ENCODE measurements around the gene LPP. TPM values are rescaled to one million over a fixed set of nuclear protein-coding genes. Genes with fewer than 3 reads are reported as not detected.
"Not testable (repeated sequence)": the region's sequence is repeated elsewhere in the genome, so short reads cannot be mapped to it uniquely, and the experiment has no call there.

LPP gene
- total RNA-seq, 4 donors from 2014 or later, result 183 to 293 (median 242) TPM

DNA sequence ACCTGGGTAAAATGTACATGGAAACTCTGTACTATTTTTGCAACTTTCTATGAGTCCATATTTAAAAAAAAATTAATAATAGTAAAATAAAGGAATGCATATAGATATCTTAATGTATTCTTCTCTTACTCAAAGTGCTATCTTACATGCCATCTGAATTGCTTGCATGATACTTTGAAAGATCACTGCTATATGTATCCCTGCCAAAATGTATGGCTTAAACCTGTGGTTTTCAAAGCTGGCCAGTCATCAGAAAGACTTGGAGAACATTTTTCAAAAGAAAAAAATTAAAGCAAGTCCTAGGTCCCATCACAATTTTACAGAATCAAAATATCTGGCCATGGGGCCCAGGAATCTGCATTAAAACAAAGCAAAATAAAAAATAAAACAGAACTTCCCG, 262.1 kb downstream of the LPP start:
- H3K4me1 ChIP-seq, result peaks cover 0 to 6% (median 4%) of the 10 kb centered on the region in 4 donors
- H3K4me3 ChIP-seq, result no peak overlapping the region
- no peak for TF ChIP-seq EP300 (IDR thresholded peaks at IDR 0.05)
- TF ChIP-seq, protein P1, sequence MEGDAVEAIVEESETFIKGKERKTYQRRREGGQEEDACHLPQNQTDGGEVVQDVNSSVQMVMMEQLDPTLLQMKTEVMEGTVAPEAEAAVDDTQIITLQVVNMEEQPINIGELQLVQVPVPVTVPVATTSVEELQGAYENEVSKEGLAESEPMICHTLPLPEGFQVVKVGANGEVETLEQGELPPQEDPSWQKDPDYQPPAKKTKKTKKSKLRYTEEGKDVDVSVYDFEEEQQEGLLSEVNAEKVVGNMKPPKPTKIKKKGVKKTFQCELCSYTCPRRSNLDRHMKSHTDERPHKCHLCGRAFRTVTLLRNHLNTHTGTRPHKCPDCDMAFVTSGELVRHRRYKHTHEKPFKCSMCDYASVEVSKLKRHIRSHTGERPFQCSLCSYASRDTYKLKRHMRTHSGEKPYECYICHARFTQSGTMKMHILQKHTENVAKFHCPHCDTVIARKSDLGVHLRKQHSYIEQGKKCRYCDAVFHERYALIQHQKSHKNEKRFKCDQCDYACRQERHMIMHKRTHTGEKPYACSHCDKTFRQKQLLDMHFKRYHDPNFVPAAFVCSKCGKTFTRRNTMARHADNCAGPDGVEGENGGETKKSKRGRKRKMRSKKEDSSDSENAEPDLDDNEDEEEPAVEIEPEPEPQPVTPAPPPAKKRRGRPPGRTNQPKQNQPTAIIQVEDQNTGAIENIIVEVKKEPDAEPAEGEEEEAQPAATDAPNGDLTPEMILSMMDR (IDR thresholded peaks at IDR 0.05), result no peak
- TF ChIP-seq POLR2A (IDR thresholded peaks at IDR 0.05), result no peak
- H3K9me3 ChIP-seq, result peaks cover 0 to 10% (median 0%) of the 10 kb centered on the region in 4 donors
- no peaks in the 10 kb centered on the region for H3K27me3 ChIP-seq
- DNase-seq (ENCODE audit: low spot score in 2 of 2), result no peak
- no peak overlapping the region for H3K27ac ChIP-seq
- WGBS, 2 donors, result 97 to 100% methylated on average over 1 of the region's 1 CpG
- no peaks in the 10 kb centered on the region for H3K36me3 ChIP-seq

DNA sequence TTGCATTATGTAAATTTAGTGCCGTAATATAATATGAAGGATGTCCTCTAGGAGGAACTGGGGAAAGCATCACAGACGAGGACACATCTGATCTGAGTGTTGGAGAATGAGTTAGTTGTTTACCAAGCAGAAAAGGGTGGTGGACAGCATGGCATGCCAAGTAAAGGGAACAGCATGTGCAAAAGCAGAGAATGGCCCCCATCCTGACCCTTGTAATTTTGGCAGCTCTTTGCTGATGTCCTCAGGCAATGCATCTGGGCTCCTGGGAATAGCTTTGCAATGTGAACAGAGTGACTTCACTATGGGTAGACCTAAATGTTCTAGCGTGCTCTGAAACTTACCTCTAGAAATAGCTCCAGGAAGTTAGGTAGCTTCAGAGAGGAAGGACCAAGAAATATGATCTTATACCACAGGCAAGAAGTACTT, 263.3 kb downstream of the LPP start:
- H3K4me1 ChIP-seq, result peaks cover 0 to 18% (median 12%) of the 10 kb centered on the region in 4 donors

DNA sequence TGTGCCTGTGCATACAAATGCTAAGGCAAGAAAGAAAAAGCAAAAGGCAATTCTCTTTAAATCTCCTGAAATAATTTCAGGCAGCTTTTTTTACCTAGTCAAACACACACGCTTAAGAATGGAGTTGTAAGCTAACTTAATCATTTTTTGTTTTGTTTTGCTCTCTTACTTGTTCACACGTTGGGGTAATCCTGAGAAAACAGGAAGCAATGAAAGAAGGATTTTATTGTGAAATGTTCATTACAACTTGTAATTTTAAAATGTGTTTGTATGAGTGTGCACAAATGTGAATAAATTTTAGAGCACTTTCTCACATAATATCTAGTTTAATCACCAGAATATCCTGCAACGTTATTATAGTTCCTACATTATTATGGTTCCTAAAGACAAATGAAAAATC, 263.8 kb downstream of the LPP start:
- Histone ChIP-seq H3K27me3 (no peaks in the 10 kb centered on the region), H3K4me3 (no peak overlapping the region), H3K4me1 (peaks cover 0 to 21% (median 12%) of the 10 kb centered on the region in 4 donors), H3K9me3 (peaks cover 0 to 10% (median 0%) of the 10 kb centered on the region in 4 donors), H3K27ac (no peak overlapping the region), H3K36me3 (no peaks in the 10 kb centered on the region)
- WGBS, 2 donors, result 85 to 88% methylated on average over 3 of the region's 3 CpGs
- TF ChIP-seq, protein P1 (IDR thresholded peaks at IDR 0.05), result no peak
- no peak for TF ChIP-seq EP300 (IDR thresholded peaks at IDR 0.05)
- TF ChIP-seq POLR2A (IDR thresholded peaks at IDR 0.05), result no peak
- DNase-seq (ENCODE audit: low spot score in 2 of 2), result no peak

More for the DNA sequence above, 263.3 kb downstream of the LPP start:
- Histone ChIP-seq H3K9me3 (peaks cover 0 to 10% (median 0%) of the 10 kb centered on the region in 4 donors), H3K36me3 (no peaks in the 10 kb centered on the region), H3K4me3 (no peak overlapping the region), H3K27ac (no peak overlapping the region), H3K27me3 (no peaks in the 10 kb centered on the region)
- TF ChIP-seq EP300 (IDR thresholded peaks at IDR 0.05), result peak in 1 of 2 donors; percentile 48
- TF ChIP-seq, protein P1 (IDR thresholded peaks at IDR 0.05), result no peak
- no peak for DNase-seq (ENCODE audit: low spot score in 2 of 2)
- 83 to 92% methylated on average over 3 of the region's 3 CpGs for WGBS, 2 donors

DNA sequence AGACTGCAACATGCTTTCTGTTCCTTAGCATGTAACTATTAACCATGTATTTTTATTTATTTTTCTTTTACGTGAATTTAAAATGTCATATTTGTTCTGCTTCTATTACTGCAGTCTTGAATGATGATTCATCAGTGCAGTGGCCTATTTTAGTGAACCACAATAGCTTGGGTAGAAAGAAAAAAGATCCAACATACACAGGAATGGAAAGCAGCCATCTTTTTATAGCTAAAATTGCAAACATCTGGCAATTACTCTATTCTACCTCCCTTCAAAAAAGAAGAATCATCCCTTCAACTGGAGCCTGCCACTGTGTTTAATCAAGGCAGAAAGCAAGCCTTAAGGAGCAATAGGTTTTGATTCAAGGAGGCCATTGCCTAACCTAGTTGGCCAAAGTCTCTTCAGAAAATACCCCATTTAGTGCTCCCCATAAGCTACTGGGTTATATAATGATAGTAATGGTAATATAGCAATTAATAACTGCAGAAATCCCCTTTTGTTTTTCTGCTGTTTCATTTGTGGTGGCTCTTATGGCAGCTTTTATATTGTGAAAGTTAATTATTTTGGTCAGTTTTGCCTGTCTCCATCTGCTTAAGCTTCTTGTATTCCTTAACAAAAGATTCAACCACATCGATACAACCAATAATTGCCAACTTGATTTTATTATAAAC, 267.3 kb downstream of the LPP start:
- Histone ChIP-seq H3K9me3 (peaks cover 0 to 15% (median 0%) of the 10 kb centered on the region in 4 donors), H3K27me3 (no peaks in the 10 kb centered on the region), H3K4me3 (no peak overlapping the region), H3K4me1 (peaks cover 0 to 23% (median 12%) of the 10 kb centered on the region in 4 donors), H3K36me3 (no peaks in the 10 kb centered on the region), H3K27ac (peak overlapping the region; percentile 8 to 77 (median 57))
- DNase-seq (ENCODE audit: low spot score in 2 of 2), result no peak
- WGBS, 2 donors, result 44 to 47% methylated on average over 2 of the region's 2 CpGs
- peak in 1 of 2 donors; percentile 8 for TF ChIP-seq EP300 (IDR thresholded peaks at IDR 0.05)
- TF ChIP-seq, protein P1 (IDR thresholded peaks at IDR 0.05), result no peak
- TF ChIP-seq POLR2A (IDR thresholded peaks at IDR 0.05), result no peak

DNA sequence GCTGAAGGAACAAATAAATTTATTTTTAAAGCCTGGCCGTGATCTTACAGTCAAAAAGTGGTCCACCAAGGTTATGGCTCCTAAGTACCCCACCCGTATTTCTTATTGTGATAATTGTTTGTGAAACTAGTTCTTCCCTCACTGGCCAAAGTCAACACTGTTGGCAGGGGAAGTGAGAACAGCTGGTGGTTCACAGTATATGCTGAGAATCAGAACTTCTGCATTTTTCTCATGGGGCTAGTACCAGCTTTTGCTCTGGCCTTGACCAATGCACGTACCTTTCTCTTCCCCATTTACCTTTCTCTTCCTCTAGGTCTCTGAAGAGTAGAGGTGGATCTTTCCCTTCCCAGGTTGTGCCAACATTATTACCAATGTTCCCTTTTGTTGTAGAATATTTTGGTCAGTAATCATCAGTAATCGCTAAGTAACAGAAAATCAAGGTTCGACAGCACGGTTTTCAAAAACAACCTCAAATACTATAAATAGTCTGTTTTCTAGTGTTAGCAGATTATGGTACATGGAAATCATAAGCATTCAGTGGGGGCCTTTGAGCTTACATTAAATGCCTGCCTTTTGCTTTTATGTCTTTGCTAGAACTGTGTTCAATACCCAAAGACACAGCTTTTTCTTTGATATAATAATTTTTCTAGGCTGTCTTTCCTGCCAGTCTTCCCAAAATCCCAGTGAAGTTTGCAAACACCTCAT, 268.0 kb downstream of the LPP start:
- TF ChIP-seq EP300 (IDR thresholded peaks at IDR 0.05) (peak in 1 of 2 donors; percentile 22), POLR2A (IDR thresholded peaks at IDR 0.05) (no peak)
- H3K27me3 ChIP-seq, result no peaks in the 10 kb centered on the region
- peaks cover 0 to 15% (median 0%) of the 10 kb centered on the region in 4 donors for H3K9me3 ChIP-seq
- no peak for DNase-seq (ENCODE audit: low spot score in 2 of 2)
- peaks cover 0 to 23% (median 12%) of the 10 kb centered on the region in 4 donors for H3K4me1 ChIP-seq
- peak overlapping the region; percentile 8 to 77 (median 57) for H3K27ac ChIP-seq
- H3K4me3 ChIP-seq, result no peak overlapping the region
- 67 to 70% methylated on average over 6 of the region's 6 CpGs for WGBS, 2 donors
- H3K36me3 ChIP-seq, result no peaks in the 10 kb centered on the region

DNA sequence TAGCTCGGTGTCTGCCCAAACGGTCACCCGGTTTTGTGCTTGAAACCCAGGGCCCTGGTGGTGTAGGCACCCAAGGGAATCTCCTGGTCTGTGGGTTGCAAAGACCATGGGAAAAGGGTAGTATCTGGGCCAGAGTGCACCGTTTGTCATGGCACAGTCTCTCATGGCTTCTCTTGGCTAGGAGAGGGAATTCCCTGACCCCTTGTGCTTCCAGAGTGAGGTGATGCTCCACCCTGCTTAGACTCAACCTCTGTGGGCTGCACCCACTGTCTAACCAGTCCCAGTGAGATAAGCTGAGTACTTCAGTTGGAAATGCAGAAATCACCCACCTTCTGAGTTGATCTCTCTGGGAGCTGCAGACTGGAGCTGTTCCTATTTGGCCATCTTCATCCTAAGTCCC, 274.0 kb downstream of the LPP start:
- H3K4me3 ChIP-seq; H3K27ac ChIP-seq; H3K36me3 ChIP-seq; DNase-seq (ENCODE audit: low spot score in 2 of 2); H3K9me3 ChIP-seq; H3K27me3 ChIP-seq: not testable (repeated sequence)
- 84 to 94% methylated on average over 4 of the region's 4 CpGs for WGBS, 2 donors
- peaks cover 0 to 20% (median 11%) of the 10 kb centered on the region in 4 donors for H3K4me1 ChIP-seq

All from tibial nerve (tissue), 4 donors.